Fibroblast of peridontal ligament (primary cell): ENCODE measurements around the gene ANO6.
"Not testable (repeated sequence)": the region's sequence is repeated elsewhere in the genome, so short reads cannot be mapped to it uniquely, and the experiment has no call there.

ENCODE experiments used
- DNase-seq: peaks from one replicate; pipeline ENCODE4 v3.0.0-alpha.2; 2010; ENCODE audit errors: extremely low read depth

ANO6 gene, protein sequence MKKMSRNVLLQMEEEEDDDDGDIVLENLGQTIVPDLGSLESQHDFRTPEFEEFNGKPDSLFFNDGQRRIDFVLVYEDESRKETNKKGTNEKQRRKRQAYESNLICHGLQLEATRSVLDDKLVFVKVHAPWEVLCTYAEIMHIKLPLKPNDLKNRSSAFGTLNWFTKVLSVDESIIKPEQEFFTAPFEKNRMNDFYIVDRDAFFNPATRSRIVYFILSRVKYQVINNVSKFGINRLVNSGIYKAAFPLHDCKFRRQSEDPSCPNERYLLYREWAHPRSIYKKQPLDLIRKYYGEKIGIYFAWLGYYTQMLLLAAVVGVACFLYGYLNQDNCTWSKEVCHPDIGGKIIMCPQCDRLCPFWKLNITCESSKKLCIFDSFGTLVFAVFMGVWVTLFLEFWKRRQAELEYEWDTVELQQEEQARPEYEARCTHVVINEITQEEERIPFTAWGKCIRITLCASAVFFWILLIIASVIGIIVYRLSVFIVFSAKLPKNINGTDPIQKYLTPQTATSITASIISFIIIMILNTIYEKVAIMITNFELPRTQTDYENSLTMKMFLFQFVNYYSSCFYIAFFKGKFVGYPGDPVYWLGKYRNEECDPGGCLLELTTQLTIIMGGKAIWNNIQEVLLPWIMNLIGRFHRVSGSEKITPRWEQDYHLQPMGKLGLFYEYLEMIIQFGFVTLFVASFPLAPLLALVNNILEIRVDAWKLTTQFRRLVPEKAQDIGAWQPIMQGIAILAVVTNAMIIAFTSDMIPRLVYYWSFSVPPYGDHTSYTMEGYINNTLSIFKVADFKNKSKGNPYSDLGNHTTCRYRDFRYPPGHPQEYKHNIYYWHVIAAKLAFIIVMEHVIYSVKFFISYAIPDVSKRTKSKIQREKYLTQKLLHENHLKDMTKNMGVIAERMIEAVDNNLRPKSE

DNA sequence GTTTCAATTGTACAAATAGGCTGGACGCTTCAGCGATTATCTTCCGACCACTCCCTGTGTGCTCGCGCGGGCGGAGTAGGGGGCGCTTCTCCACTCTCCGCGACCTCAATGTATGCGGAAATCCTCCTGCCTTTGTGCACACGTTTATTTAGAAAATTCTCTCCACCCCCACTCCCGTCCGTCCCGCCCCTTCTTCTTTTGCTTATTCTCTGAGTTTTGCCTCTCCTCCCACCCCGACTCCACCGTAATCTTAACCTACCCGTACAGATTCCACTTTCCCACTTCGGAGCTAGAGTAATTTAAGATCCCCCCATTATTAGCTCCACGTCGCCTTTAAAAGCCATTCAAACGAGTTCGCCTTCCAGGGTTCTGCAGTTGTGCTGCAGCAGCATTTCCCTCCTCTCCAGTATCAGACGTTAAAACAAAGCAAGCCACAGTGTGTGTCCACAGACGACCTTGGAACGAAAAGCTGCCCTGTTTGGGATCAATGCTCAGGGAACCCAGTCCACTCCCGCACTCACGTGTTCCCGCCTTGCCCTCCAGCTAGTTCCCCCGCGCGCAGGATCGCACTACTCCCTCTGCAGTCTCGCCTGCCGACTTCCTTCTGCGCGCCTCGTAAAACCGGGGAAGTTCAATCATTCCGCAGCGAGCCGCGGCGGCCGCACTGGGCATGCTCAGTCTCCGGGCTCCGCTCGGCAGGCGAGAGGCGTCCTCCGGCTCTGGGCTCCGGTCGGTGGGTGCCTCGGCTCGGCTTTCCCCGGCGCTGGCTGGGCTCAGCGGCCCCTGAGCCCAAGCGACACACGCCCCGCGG is at the start of gene ANO6:
Gene ANO6, plus strand, starts transcription at position 677 of the 811 bp plus-strand sequence. CDS start 227 bp downstream, outside the sequence.
- peak; percentile 79 for DNase-seq

DNA sequence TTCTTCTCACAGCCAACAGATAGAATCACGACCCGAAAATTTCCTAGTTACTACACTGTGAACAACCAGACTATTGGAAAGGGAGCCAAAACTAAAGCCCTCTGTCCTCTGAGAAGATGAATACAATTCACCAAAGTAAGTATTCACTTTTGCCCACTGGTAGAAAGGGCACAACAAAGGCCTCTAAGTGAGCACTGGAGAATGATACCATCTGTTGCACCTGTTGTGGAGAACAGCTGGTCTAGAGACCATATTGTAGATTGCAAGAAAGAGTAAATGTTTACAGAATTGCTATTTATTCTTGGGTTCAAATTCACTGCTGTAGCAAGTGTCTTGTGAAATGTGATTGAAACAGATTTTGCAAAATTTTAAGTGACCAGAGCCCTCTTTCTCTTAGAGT is 46.9 kb upstream of the ANO6 start:
- DNase-seq, result no peak

DNA sequence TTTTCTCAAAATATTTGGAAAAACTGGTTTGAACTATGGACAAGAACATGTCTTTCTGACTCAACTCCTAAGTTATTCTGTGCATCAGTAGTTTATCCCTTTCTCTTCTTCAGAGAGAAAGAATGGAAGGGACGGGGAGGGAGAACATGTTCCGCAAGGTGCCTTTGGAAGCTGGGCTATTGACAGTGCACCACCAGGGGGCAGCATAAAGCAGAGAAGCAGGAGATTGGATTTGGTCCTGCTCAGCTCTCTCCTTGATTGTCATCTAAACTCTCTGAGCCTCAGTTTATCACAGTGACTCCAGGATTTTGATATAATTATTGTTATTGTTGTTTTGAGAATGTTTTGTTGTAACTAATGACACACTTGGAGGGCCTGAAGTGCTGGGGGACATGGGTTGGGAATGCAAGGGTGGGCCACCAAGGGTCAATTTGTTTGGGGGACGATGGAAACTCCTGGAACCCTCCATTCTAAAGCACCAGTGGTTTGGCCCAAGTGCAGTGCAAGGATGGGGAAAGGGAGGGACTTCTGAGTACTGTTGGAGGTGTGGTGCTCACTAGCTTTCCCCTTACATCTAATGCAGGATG is 45.3 kb upstream of the ANO6 start:
- DNase-seq, result peak; percentile 80

DNA sequence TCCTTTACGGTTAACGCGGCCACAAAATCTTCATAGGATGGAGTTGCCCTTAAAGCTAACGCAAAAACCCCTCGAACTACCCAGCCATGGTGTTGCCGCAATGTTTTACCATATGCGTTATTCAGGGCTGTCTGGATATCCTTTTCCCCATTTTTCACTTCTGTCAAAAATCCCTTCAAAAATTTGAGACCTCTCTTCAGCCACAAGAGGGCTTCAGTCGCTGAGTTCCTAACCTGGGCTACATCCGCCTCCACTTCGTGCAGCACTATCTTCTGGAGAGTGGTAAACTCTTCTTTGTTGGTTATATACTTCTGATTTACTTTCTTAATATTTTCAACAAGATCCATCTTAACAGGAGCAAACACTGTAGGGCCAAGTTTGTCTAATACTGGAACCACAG is 42.6 kb upstream of the ANO6 start:
- DNase-seq, result not testable (repeated sequence)

DNA sequence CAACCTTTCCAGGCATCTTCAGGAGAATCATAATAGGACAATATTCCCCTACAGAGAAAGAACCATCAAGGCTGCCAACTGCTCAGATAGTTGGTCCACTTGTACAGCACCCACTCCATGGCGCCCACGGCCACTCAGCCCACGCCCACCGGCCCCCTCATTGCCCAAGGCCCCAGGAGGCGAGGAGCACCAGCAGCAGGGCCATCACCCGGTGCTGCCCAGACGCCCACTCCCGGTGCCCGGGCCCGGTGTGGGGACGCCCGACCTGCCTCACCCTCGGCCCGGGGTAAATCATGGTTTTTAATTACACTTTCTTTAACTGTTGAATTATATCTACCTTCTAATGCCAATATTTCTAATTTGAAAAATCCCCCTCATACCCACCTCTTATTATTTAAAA is 41.3 kb upstream of the ANO6 start:
- DNase-seq, result no peak

DNA sequence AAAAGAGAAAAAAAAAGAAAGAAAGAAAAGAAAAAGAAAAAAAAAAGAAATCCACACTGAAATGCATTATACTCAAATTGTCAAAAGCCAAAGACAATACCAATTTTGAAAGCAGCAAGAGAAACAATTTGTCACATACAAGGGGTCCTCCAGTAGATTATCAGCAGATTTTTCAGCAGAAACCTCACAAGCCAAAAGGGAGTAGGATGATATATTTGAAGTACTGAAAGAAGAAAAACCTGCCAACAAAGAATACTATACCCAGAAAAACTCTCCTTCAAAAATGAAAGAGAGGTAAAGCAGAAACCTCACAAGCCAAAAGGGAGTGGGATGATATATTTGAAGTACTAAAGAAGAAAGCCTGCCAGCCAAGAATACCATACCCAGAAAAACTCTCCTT is 37.1 kb upstream of the ANO6 start:
- no peak for DNase-seq

DNA sequence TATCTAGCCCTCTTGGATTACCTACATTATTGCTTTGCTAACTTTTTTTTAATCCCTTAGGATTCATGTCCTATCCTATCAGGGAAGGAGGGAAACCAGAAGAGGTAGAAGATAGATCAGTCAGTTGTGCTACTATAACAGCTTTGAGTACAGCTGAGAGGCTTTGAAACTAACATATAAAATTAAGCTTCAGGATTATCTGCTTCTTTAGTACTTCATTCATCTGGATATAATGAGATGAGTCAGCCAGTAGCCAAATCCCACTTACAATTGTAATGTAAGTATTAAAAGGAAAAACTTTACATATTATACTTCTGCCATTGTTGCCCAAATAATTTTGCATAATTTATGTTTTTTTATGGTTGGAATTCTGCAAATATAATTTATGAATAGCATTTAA is 33.4 kb upstream of the ANO6 start:
- DNase-seq, result no peak

DNA sequence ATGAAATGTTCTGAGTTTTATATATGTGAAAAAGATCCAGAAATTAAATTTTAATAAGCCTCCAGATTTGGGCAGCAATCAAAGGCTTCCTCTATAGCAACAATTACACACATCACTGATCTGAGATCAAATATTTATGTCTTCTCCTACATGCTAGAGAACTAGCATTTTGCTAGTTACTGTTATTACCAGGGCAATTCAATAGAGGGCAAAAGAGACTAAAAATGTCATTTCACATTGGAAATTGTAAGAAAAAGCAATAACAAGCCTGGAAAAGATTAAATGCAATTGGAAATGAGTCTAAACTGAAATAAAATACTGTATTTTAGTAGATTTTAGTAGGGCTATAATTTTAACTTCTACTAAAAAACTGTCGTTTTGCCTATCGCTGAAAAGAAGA is 32.6 kb upstream of the ANO6 start:
- DNase-seq, result peak; percentile 69

DNA sequence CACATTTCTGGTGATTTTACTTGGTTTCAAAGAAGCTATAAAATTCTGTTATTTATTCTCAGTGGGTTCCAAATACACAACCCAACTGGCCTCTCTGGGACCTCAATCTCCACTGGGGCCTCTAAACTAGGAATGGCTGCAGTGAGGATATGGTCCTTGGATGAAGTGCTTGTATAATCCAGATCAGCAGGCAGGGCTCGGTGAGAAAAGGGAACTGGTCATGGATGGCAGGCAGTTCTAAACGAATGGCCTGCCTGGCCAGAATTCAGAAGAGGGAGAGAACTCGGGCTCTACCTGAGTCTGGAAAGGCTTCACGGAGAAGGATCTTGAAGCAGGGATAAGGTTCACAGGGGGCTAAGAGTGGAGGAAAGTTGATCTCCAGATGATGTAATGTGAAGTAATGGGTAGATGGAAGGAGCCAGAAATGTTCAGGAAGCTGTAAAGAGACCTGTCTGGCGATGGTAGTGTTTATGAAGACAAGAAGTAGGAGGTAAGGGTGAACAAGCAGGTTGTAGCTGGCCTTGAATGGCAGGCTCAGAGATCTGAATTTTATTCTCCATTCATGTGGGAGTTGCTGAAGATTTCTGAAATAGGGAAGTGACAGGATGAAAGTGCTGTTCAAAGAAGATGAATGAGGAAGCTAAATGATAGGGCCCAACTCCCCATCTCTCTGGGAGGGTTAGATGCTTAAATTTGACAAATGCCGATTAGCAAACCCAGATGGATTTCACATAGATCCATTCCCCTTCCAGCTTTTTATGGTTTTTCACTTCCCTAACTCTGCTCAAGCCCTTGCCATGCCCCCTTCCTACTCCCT is 31.5 kb upstream of the ANO6 start:
- DNase-seq, result no peak

DNA sequence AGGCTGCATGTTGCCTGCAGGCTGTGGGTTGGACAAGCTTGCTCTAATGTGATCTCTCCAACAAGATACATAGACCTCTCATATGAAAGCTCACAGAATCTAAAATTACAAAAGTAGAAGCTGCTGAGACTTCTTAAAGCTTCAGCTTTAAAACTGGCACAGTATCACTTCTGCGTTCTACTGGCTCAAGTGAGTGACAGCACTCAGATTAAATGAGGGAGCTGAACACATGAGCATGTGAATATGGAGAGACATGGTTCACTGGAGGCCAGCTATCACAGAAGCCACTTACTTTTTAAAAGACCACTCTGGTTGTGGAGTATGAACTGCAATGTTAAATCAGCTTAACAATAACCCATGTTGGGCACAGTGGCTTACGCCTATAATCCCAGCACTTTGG is 29.1 kb upstream of the ANO6 start:
- no peak for DNase-seq

DNA sequence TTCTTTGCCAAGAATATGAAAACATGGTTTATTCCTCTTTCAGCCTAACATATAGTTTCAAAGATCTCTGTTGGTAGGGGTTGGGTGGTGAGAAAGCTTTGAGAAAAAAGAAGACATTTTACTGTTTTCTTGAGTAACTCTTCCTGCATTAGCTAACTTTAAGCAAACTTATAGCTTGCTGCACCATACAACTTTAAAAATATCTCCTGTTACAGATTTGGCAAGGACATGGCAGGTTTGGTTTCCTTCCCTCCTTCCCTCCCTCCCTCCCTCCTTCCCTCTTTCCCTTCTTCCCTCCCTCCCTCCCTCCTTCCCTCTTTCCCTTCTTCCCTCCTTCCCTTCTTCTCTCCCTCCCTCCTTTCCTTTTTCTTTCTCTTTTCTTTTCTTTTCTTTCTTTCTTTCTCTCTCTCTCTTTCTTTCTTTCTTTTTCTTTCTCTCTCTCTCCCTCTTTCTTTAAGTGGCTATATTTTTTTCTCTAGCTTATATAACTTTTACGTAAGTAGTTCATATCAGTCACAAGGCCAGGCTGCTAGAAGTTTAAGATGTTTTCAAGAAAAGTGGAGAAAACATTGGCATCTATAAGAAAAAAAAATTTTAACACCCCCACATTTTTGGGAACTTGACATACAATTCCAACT is 26.0 kb upstream of the ANO6 start:
- no peak for DNase-seq

DNA sequence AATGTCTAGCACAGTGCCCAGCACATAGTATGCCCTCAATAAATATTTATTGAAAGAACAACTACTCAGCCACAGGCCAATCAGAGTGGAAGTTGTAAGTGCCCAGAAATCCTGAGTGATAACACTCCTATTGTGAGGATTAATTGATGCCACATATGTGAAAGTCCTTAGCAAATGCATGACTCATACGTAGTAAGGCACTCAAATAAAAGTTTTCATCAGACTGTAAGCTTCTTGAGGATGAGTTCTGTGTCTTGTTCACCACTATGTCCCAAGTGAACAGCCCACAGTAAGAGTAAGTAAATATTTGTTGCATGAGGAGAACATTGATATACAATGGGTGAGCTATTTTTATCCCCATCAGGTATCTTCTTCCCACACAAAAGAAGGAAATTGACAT is 24.7 kb upstream of the ANO6 start:
- peak; percentile 19 for DNase-seq

DNA sequence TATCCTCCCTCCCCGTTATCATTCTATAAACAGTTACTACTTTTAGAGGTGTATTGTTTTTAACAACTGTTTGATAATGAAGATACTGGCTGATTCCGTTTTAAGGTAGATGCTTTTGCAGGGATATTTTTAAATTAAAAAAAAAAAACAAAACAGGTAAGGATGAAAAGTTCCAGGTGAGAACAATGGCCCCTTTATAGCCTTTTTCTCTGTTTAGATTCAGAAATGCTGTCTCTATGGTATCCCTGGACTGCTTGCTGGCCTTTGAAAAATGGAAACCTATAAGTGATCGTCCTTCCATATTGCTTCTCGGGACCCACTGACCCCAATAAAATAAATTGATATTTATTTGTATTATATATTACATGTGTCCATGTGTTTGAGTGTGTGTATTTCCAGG is 23.2 kb upstream of the ANO6 start:
- DNase-seq, result no peak

DNA sequence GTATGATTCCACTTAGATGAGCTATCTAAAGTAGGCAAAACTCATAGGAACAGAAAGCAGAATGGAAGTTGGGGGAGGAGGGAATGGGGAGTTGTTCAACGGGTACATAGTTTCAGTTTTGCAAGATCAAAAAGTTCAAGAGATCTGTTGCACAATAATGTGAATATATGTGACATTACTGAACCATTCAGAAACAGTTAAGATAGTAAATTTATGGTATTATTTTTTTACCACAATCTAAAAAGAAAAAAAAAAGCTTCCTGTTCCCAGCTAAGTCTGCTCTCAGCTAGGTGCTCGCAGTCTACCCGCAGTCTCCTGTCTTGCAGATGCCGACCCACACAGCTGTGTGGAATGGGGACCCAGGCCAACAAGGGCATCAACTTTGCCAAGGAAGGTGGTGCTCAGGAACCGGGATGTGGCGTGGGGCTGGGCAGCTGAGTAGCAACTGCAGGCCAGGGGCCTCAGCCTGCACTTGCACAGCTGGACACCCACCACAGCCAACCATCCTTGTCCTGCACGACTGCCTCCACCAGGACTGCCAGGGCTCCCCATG is 15.3 kb upstream of the ANO6 start:
- peak; percentile 55 for DNase-seq

DNA sequence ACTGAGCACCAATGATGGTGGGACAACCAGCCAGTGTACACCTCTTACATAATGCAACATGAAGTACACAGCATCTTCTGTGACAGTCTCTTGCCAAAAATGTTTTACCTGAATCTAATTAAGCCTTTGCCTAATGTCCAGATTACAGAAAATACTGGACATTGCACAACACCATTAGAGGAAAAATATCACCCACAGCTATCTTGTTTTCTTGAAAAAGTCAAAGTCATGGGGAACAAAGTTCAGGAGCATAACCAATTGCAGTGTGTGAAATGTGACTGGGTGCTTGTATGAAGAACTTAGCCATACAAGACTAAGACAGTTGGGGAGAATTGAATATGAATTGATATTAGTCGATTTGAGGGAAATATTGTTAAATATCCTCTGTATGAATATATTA is 12.1 kb upstream of the ANO6 start:
- DNase-seq, result no peak

DNA sequence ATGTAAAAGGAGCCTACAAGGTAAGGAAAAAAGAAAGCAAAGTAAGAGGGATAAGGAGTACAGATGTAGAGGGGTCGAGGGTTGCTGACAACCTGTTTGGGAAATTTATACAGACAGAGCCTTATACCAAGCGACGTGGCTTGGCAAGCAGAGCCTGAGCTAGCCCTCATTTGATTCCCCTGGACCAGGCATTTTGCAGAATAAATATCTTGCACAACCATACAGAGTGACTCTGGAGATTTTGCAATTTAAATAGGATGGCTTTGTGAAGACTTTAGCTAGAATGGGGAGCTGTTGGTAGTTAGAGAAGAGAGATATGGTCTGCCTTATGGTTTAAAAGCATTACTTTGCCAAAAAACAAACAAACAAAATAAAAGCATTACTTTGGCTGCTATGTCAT is 11.1 kb upstream of the ANO6 start:
- DNase-seq, result peak; percentile 16

DNA sequence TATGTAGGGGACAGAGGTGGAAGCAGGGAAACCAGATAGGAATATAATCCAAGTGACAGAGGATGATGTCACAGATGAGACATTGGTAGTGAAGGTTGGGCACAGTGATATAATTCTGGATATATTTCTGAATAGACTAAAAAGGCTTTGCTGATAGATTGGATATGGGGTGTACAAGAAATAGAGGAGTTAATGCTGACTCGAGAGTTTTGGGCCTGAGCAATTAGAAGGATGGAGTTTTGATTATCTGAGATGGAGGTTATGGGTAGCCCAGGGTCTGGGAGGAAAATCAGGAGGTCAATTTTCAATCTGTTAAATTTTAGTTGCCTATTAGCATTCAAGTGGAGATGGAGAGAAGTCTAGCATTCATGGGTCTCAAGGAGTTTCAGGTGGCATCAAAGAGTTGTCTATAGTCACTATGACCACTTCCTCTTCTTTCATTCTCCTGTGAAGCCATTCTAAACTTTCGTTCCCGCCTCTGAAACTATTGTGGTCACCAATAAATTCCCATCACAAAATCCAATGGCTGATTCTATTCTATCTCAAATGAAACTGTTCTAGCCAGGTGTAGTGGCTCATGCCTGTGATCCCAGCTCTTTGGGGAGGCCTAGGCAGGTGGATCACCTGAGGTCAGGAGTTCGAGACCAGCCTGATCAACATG is 10.6 kb upstream of the ANO6 start:
- DNase-seq, result no peak

DNA sequence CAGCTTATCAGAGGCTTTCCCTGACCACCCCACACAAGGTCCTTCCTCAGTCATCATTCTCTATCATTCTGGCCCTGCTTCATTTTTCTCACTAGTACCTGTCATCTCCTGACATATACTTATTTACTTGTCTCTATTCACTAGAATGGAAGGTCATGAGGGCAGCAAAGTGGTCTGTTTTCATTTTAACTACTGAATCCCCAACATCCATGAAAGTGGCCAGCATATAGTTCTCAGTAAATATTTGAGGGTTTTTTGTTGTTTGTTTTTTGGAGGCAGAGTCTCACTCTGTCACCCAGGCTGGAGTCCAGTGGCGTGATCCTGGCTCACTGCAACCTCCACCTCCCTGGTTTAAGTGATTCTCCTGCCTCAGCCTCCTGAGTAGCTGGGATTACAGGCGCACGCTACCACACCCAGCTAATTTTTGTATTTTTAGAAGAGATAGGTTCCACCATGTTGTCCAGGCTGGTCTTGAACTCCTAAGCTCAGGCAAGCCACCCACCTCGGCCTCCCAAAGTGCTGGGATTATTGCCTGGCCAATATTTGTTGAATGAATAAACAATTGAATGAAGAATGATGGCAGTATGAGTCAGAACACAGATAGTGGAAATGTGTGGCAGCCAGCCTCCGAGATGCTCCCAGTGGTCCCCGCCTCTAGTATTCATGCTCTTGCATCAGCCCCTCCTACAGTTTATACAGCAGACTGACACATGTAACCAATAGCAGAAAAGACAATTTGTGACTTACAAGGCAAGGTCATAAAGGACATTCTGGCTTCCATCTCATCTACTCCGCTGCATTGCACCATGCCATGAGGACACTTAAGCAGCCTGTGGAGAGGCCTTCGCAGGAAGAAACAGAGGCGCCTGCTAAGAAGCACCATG is 7.0 kb upstream of the ANO6 start:
- peak; percentile 56 for DNase-seq
